IgD-negative memory B cell (primary cell): Measurements from ENCODE around the gene FANCI. TPM values are rescaled to one million over a fixed set of nuclear protein-coding genes. Genes with fewer than 3 reads are reported as not detected.
"Not testable (repeated sequence)": the region's sequence is repeated elsewhere in the genome, so short reads cannot be mapped to it uniquely, and the experiment has no call there.

Experiments used
- H3K27ac Mint-ChIP-seq, 3 donors: one replicate each; pipeline ENCODE4 v1.8.0; 2020 to 2022; ENCODE audit warnings: mild to moderate bottlenecking in 3 of 3, mixed read lengths in 3 of 3, moderate library complexity in 1 of 3
- H3K27me3 Mint-ChIP-seq: one replicate; pipeline ENCODE4 v1.8.0; 2021; ENCODE audit warnings: mixed read lengths
- H3K36me3 Mint-ChIP-seq: one replicate; pipeline ENCODE4 v1.8.0; 2020; ENCODE audit warnings: mild to moderate bottlenecking, mixed read lengths
- H3K4me1 Mint-ChIP-seq, 3 donors: one replicate each; pipeline ENCODE4 v1.8.0; 2020 to 2022; ENCODE audit warnings: mixed read lengths in 3 of 3, mild to moderate bottlenecking in 1 of 3
- H3K4me3 Mint-ChIP-seq, 4 donors: one replicate each; pipeline ENCODE4 v1.8.0; 2020 to 2022; ENCODE audit warnings: mild to moderate bottlenecking in 4 of 4, mixed read lengths in 4 of 4, moderate library complexity in 3 of 4
- H3K9me3 Mint-ChIP-seq, 3 donors: one replicate each; pipeline ENCODE4 v1.8.0; 2020 to 2021; ENCODE audit warnings: mixed read lengths in 3 of 3, mild to moderate bottlenecking in 1 of 3
- polyA plus RNA-seq: library from polyadenylated mRNA; unstranded; fragments of 300-500 nt; fragmentation: Illumina TruSeq; gene quantifications from one replicate; pipeline ENCODE4 v1.2.3, GENCODE V29; 2021

Gene FANCI
- polyA plus RNA-seq, 1 donor from 2014 or later, result 3.4 TPM

GRCh38 chr15:89209057-89209456 lies 34.7 kb upstream of the FANCI start:
- Mint-ChIP-seq H3K27ac (no peak overlapping the region), H3K4me3 (no peak overlapping the region), H3K4me1 (peaks cover 0 to 5% (median 0%) of the 10 kb centered on the region in 3 donors), H3K27me3 (no peaks in the 10 kb centered on the region), H3K9me3 (no peaks in the 10 kb centered on the region), H3K36me3 (peaks cover 2% of the 10 kb centered on the region)

- H3K9me3 Mint-ChIP-seq, result no peaks in the 10 kb centered on the region
- H3K4me1 Mint-ChIP-seq, result peaks cover 0 to 4% (median 0%) of the 10 kb centered on the region in 3 donors
- peaks cover 2% of the 10 kb centered on the region for H3K36me3 Mint-ChIP-seq
- H3K4me3 Mint-ChIP-seq, result no peak overlapping the region
- no peak overlapping the region for H3K27ac Mint-ChIP-seq
- H3K27me3 Mint-ChIP-seq, result peaks cover 2% of the 10 kb centered on the region
Observed at GRCh38 chr15:89211678-89212170, 32.1 kb upstream of the FANCI start.

- Mint-ChIP-seq H3K36me3 (no peaks in the 10 kb centered on the region), H3K9me3 (no peaks in the 10 kb centered on the region), H3K27ac (no peak overlapping the region), H3K4me1 (no peaks in the 10 kb centered on the region), H3K4me3 (no peak overlapping the region), H3K27me3 (peaks cover 7% of the 10 kb centered on the region)
Observed at GRCh38 chr15:89215627-89216026, 28.2 kb upstream of the FANCI start.

- Mint-ChIP-seq H3K27ac (no peak overlapping the region), H3K4me1 (no peaks in the 10 kb centered on the region), H3K27me3 (peaks cover 11% of the 10 kb centered on the region), H3K36me3 (no peaks in the 10 kb centered on the region), H3K4me3 (no peak overlapping the region), H3K9me3 (no peaks in the 10 kb centered on the region)
Observed at GRCh38 chr15:89217031-89217430, 26.7 kb upstream of the FANCI start.

GRCh38 chr15:89217686-89218376 lies 25.9 kb upstream of the FANCI start:
- Mint-ChIP-seq H3K9me3 (no peaks in the 10 kb centered on the region), H3K27ac (no peak overlapping the region), H3K4me3 (no peak overlapping the region), H3K4me1 (no peaks in the 10 kb centered on the region), H3K27me3 (peaks cover 11% of the 10 kb centered on the region), H3K36me3 (no peaks in the 10 kb centered on the region)

GRCh38 chr15:89218531-89218930 lies 25.2 kb upstream of the FANCI start:
- Mint-ChIP-seq H3K27ac (no peak overlapping the region), H3K9me3 (no peaks in the 10 kb centered on the region), H3K36me3 (no peaks in the 10 kb centered on the region), H3K4me1 (no peaks in the 10 kb centered on the region), H3K27me3 (peaks cover 11% of the 10 kb centered on the region), H3K4me3 (no peak overlapping the region)

GRCh38 chr15:89221543-89221942 lies 22.2 kb upstream of the FANCI start, which contains the start of gene RLBP1:
Gene RLBP1, minus strand, starts transcription at chr15:89221579. Its CDS starts 2,604 bp downstream, at chr15:89218975.
- Mint-ChIP-seq H3K27me3 (peaks cover 9% of the 10 kb centered on the region), H3K4me1 (no peaks in the 10 kb centered on the region), H3K4me3 (no peak within 1 kb of the TSS), H3K9me3 (no peaks in the 10 kb centered on the region), H3K36me3 (no peaks in the 10 kb centered on the region), H3K27ac (no peak within 1 kb of the TSS)

GRCh38 chr15:89225588-89225987 lies 18.2 kb upstream of the FANCI start:
- Mint-ChIP-seq H3K9me3 (no peaks in the 10 kb centered on the region), H3K36me3 (no peaks in the 10 kb centered on the region), H3K27ac (peak overlapping the region in 1 of 3 donors; percentile 71), H3K4me1 (no peaks in the 10 kb centered on the region), H3K4me3 (no peak overlapping the region), H3K27me3 (peaks cover 8% of the 10 kb centered on the region)

GRCh38 chr15:89226359-89227221 lies 17.2 kb upstream of the FANCI start:
- no peaks in the 10 kb centered on the region for H3K36me3 Mint-ChIP-seq
- H3K27me3 Mint-ChIP-seq, result peaks cover 6% of the 10 kb centered on the region
- no peaks in the 10 kb centered on the region for H3K9me3 Mint-ChIP-seq
- H3K4me3 Mint-ChIP-seq, result no peak overlapping the region
- H3K27ac Mint-ChIP-seq, result no peak overlapping the region
- no peaks in the 10 kb centered on the region for H3K4me1 Mint-ChIP-seq

- Mint-ChIP-seq H3K27me3 (peaks cover 6% of the 10 kb centered on the region), H3K4me1 (no peaks in the 10 kb centered on the region), H3K4me3 (no peak overlapping the region), H3K27ac (no peak overlapping the region), H3K9me3 (no peaks in the 10 kb centered on the region), H3K36me3 (no peaks in the 10 kb centered on the region)
Observed at GRCh38 chr15:89227425-89227824, 16.4 kb upstream of the FANCI start.

GRCh38 chr15:89230277-89230676 lies 13.5 kb upstream of the FANCI start:
- Mint-ChIP-seq H3K27me3 (peaks cover 9% of the 10 kb centered on the region), H3K36me3 (no peaks in the 10 kb centered on the region), H3K4me1 (no peaks in the 10 kb centered on the region), H3K4me3 (no peak overlapping the region), H3K27ac (no peak overlapping the region), H3K9me3 (no peaks in the 10 kb centered on the region)

- no peaks in the 10 kb centered on the region for H3K9me3 Mint-ChIP-seq
- no peaks in the 10 kb centered on the region for H3K36me3 Mint-ChIP-seq
- peaks cover 11% of the 10 kb centered on the region for H3K27me3 Mint-ChIP-seq
- no peak overlapping the region for H3K4me3 Mint-ChIP-seq
- no peaks in the 10 kb centered on the region for H3K4me1 Mint-ChIP-seq
- no peak overlapping the region for H3K27ac Mint-ChIP-seq
Observed at GRCh38 chr15:89231832-89232231, 11.9 kb upstream of the FANCI start.

- Mint-ChIP-seq H3K4me3 (peak overlapping the region in 2 of 4 donors; percentile 17 to 71), H3K4me1 (peaks cover 7 to 20% (median 10%) of the 10 kb centered on the region in 3 donors)
- H3K9me3 Mint-ChIP-seq, H3K27ac Mint-ChIP-seq, H3K27me3 Mint-ChIP-seq, H3K36me3 Mint-ChIP-seq: not testable (repeated sequence)
Observed at GRCh38 chr15:89239883-89240810, 3.6 kb upstream of the FANCI start.

- no peaks in the 10 kb centered on the region for H3K9me3 Mint-ChIP-seq
- peaks cover 10 to 20% (median 15%) of the 10 kb centered on the region in 3 donors for H3K4me1 Mint-ChIP-seq
- peaks cover 1% of the 10 kb centered on the region for H3K36me3 Mint-ChIP-seq
- H3K27ac Mint-ChIP-seq, result peak overlapping the region in 2 of 3 donors; percentile 66 to 98
- no peaks in the 10 kb centered on the region for H3K27me3 Mint-ChIP-seq
- peak overlapping the region; percentile 92 to 99 (median 96) for H3K4me3 Mint-ChIP-seq
Observed at GRCh38 chr15:89243046-89243690, 611 bp upstream of the FANCI start.
